Myocyte (in vitro differentiated cells): ENCODE data around the gene MAPK8. TPM values are rescaled to one million over a fixed set of nuclear protein-coding genes. Genes with fewer than 3 reads are reported as not detected.
A peak's percentile ranks its signal among the peaks of the same experiment; 100 is the strongest.

Source experiments
- DNase-seq: peaks from one replicate; pipeline ENCODE4 v3.0.0-alpha.2; 2012; ENCODE audit warnings: low read depth
- total RNA-seq: library from RNA; depleted of rRNA; stranded (reverse); fragments of >200 nt; gene quantifications from 2 replicates; pipeline ENCODE4 v1.2.3, GENCODE V29; 2014

Gene MAPK8
- total RNA-seq, 1 donor from 2014 or later = 70.7 TPM

GRCh38 chr10:48472501-48473069 lies 166.1 kb downstream of the MAPK8 start:
- no peak for DNase-seq

- DNase-seq = no peak
These were observed 167.2 kb downstream of the MAPK8 start for GRCh38 chr10:48473704-48474103.

- no peak for DNase-seq
These were observed 168.4 kb downstream of the MAPK8 start for GRCh38 chr10:48474765-48475365.

GRCh38 chr10:48475943-48476278 lies 169.4 kb downstream of the MAPK8 start:
- no peak for DNase-seq

GRCh38 chr10:48476279-48476982 lies 170.0 kb downstream of the MAPK8 start:
- no peak for DNase-seq

DNA sequence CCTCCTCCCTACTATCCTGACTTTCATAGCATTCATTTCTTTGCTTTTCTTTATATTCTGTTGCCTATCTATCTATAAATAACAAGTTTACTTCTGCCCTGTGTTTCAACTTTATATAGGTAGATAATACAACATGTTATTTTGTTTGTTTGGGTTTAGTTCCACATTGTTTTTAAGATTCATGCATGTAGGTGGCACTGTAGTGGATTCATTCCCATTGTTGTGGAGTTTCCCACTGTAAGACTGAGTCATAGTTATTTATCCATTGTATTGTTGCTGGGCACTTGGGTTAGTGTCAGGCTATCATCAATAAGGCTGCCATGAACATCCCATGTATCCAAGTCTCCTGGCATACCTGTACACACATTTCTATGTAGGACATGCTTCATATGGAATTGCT lies 170.7 kb downstream of the MAPK8 start:
- no peak for DNase-seq

- DNase-seq = no peak
These were observed 171.1 kb downstream of the MAPK8 start for GRCh38 chr10:48477616-48478015.

DNA sequence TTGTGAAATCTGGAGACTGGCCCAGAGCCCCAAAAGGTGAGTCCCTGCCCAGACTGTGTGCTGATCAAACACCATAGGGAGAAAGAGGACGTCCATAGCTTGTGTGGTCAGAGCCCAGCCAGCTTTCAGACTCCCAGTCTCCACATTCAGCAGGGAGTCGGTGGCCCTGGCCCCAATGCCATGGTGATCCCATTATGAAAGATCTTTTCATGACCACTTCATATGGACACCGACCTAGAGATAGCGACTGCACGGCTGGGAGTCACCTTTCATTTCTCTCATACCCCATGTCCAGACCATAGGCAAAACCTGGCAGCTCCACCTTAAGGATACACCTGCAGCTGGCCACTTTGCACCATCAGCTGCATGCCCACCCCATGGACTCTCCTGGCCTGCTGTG lies 172.0 kb downstream of the MAPK8 start:
- DNase-seq = no peak

DNA sequence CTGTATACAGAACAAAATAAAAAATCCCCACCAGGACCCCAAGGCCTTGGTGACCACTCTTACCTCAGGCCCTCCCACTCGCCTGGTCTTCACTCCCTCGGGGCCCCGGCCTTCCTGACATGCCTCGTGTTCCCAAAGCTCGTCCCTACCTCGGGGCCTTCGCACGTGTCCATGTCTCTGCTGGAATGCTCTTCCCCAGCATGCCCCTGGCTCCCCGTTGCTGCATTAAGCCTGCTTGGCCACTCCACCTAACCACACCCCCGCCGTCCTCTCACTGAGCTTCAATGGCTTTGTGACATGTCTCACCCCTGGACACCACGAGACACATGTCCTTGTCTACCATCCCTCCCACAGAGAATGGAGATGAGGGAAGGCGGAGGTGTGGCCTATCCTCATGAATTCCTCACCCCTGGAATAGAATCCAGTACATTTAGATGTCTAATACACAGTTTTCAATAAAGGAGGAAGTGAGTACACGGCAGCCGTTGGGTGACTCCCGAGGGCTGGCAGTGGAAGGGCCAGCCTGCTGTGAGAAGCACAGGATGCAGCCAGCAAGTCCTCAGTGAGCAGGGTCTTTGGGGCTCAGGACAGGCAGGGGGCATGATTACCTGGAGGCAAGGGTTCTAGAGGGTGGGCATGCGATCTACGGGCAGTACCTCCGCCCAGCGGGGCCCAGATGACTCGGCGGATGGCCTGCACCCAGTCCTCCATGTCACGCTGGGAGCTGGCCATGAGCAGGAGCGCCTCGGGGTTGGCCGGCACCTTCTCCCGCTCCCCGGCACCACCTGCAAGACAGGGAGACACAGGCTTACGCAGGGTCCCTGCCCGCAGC lies 172.7 kb downstream of the MAPK8 start:
- DNase-seq = peak; percentile 41

DNA sequence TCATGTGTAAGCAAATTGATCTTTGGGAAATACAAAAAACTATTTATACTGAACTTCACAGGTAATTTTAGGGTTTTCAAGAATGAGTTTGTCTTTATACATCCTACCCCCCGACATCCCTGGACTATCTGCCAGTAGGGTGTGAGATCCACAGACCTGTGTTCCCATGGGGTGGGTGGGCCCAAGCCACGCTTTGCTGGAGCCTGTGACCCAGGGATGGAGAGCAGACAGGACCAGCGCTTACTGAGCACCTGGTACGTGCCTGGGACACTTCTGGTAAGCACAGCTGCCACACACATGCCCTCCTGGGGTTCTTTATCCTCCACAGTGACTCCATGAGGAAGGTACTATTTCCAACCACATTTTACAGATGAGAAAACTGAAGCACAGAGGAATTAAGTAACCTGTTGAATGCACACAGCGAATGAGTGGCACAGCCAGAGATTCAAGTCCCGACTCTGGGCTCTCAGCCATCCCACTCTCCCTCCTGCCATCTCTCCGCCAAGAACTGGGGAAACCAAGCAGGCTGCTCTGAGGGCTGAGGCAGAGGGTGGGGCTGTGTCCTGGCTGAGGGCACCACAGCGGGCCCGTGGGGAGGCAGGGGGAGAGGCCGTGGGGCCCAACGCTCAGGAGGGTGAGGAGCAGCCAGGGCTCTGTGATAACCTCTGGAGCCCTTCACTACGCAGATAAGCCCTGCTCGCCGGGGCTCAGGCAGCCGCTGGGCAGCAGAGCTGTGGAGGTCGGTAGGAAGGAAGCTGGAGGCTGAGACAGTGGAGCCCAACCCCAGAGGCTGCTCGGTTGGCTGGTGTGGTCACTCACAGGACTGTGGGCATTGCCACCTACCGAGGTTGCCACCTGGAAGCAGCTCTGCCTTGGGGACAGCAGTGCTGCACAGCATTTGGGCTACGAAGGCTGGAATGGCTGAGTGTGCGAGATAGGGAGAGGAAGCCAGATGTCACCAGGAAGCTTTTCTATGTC lies 174.2 kb downstream of the MAPK8 start:
- DNase-seq = no peak

DNA sequence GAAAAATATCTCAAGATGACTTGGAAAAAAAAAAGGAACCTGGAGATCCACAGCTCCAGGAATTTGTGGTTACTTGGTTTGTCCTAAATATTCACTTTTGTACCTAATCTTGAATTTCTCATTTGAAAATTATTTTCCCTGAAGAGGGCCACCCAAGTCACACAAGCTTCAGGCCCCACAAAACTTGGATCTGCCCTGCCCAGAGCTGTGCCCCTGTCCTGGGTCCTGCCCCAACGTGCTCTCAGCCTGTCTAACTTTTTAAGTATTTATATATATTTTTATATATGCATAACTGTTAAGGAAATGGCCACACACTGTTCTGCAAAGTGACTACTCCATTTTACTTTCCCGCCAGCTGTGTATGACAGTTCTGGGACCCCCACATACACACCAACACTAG lies 174.9 kb downstream of the MAPK8 start:
- no peak for DNase-seq

- no peak for DNase-seq
These were observed 175.7 kb downstream of the MAPK8 start for GRCh38 chr10:48482207-48482606.

DNA sequence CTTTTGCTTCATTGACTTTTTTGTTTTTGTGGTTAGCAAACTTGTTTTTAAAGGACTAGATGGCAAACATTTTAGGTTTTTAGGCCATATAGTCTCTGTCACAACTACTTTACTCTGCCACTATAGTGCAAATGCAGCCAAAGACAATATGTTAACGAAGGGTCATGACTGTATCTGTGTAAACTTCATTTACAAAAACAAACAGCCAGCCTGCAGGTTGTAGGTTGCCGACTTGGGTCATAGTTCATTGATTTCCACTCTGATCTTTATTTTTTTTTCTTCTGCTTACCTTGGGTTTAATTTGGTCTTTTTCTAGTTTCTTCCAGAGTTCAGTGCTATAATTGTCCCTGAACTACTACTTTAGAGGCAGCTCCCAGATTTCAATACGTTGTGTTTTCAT lies 178.4 kb downstream of the MAPK8 start:
- no peak for DNase-seq

- DNase-seq = no peak
These were observed 179.2 kb downstream of the MAPK8 start for GRCh38 chr10:48485711-48486110.

GRCh38 chr10:48487244-48487643 lies 180.8 kb downstream of the MAPK8 start:
- no peak for DNase-seq

Other genes starting within 250 kb of the MAPK8 start
- not detected in 2 replicates for gene FRMPD2, start 32.0 kb upstream of the MAPK8 start, total RNA-seq